GM23338 (cell line): ENCODE measurements around the gene CAPNS1. TPM values are rescaled to one million over a fixed set of nuclear protein-coding genes. Genes with fewer than 3 reads are reported as not detected.

ENCODE experiments used
- ATAC-seq: fragments of 200-7000 bp; cut with Tn5 transposase; 3 replicates; pipeline ENCODE4 v1.9.1; 2020
- DNase-seq: peaks from one replicate; pipeline ENCODE4 v3.0.0-alpha.2; 2015; ENCODE audit warnings: low spot score
- H2AFZ ChIP-seq: fragments of 200-600 bp; sonication (generic); 2 replicates; pipeline ENCODE4 v1.8.0; 2016; ENCODE audit warnings: antibody characterized with exemption, mild to moderate bottlenecking, moderate library complexity
- H3F3A ChIP-seq: fragments of 200-600 bp; sonication (generic); replicated peaks from 2 replicates; pipeline ENCODE4 v1.8.0; 2017; ENCODE audit warnings: antibody characterized with exemption, mixed run types, low read depth
- H3K27ac ChIP-seq: fragments of 200-600 bp; sonication (generic); 2 replicates; pipeline ENCODE4 v1.6.1; 2016; ENCODE audit warnings: low read depth
- H3K27me3 ChIP-seq: fragments of 200-600 bp; sonication (generic); 2 replicates; pipeline ENCODE4 v1.8.0; 2016; ENCODE audit warnings: mild to moderate bottlenecking, mixed run types, moderate library complexity; ENCODE audit not compliant: insufficient read depth
- H3K36me3 ChIP-seq: fragments of 200-600 bp; sonication (generic); 2 replicates; pipeline ENCODE4 v1.8.0; 2016; ENCODE audit warnings: mild to moderate bottlenecking; ENCODE audit not compliant: insufficient read depth
- H3K4me1 ChIP-seq: fragments of 200-600 bp; sonication (generic); 2 replicates; pipeline ENCODE4 v1.8.0; 2016; ENCODE audit warnings: mild to moderate bottlenecking, moderate library complexity; ENCODE audit not compliant: insufficient read depth
- H3K4me2 ChIP-seq: fragments of 200-600 bp; sonication (generic); 2 replicates; pipeline ENCODE4 v1.7.1; 2017; ENCODE audit warnings: mixed run types
- H3K4me3 ChIP-seq: fragments of 200-600 bp; sonication (generic); 2 replicates; pipeline ENCODE4 v1.6.1; 2016; ENCODE audit warnings: mixed run types
- H3K79me2 ChIP-seq: fragments of 200-600 bp; sonication (generic); replicated peaks from 2 replicates; pipeline ENCODE4 v1.8.0; 2017; ENCODE audit warnings: mild to moderate bottlenecking; ENCODE audit not compliant: insufficient read depth
- H3K9me2 ChIP-seq: fragments of 200-600 bp; sonication (generic); 2 replicates; pipeline ENCODE4 v1.8.0; 2017; ENCODE audit not compliant: insufficient read depth
- H4K20me1 ChIP-seq: fragments of 200-600 bp; sonication (generic); replicated peaks from 2 replicates; pipeline ENCODE4 v1.8.0; 2017; ENCODE audit warnings: mild to moderate bottlenecking; ENCODE audit not compliant: insufficient read depth
- H3K27ac Mint-ChIP-seq: 2 replicates; pipeline ENCODE4 v1.8.0; 2020; ENCODE audit warnings: inconsistent platforms, mild to moderate bottlenecking, moderate library complexity, mixed read lengths
- H3K27me3 Mint-ChIP-seq: 3 replicates; pipeline ENCODE4 v1.8.0; 2022; ENCODE audit warnings: low read depth, mild to moderate bottlenecking, moderate library complexity, mixed read lengths, inconsistent platforms; ENCODE audit not compliant: insufficient read depth, poor library complexity
- H3K36me3 Mint-ChIP-seq: 3 replicates; pipeline ENCODE4 v1.8.0; 2021; ENCODE audit warnings: low read depth, mild to moderate bottlenecking, inconsistent platforms, moderate library complexity, mixed read lengths
- H3K4me1 Mint-ChIP-seq: 3 replicates; pipeline ENCODE4 v1.8.0; 2020; ENCODE audit warnings: mild to moderate bottlenecking, inconsistent platforms, mixed read lengths
- H3K4me3 Mint-ChIP-seq: 3 replicates; pipeline ENCODE4 v1.8.0; 2021; ENCODE audit warnings: moderate library complexity, mild to moderate bottlenecking, inconsistent platforms, mixed read lengths
- H3K9me3 Mint-ChIP-seq: 3 replicates; pipeline ENCODE4 v1.8.0; 2020; ENCODE audit warnings: moderate library complexity, mild to moderate bottlenecking, inconsistent platforms, mixed read lengths
- CREB1 ChIP-seq: fragments of 250-450 bp; sonication (Bioruptor Pico); IDR thresholded peaks from 2 replicates; pipeline ENCODE4 v1.5.0; 2020; ENCODE audit warnings: low read depth, mild to moderate bottlenecking, moderate library complexity
- CTCF ChIP-seq, 2 experiments: fragments of 200-600 bp in 1 of 2; sonication (generic) in 1 of 2; conservative IDR thresholded peaks; 2 replicates each; pipeline versions ENCODE4 v1.5.1 to v1.6.1; 2016 to 2017; ENCODE audit warnings: antibody characterized with exemption in 2 of 2, low read depth in 2 of 2, mild to moderate bottlenecking in 2 of 2, moderate library complexity in 1 of 2
- ETS1 ChIP-seq: IDR thresholded peaks from 2 replicates; pipeline ENCODE4 v1.6.1; 2016; ENCODE audit warnings: antibody characterized with exemption
- EZH2 ChIP-seq: fragments of 200-600 bp; sonication (generic); IDR thresholded peaks from one replicate; pipeline ENCODE4 v1.8.0; 2017; ENCODE audit warnings: antibody characterized with exemption, mild to moderate bottlenecking, low read depth; ENCODE audit not compliant: unreplicated experiment
- EZH2phosphoT487 ChIP-seq: fragments of 200-600 bp; sonication (generic); IDR thresholded peaks from one replicate; pipeline ENCODE4 v1.8.1; 2018; ENCODE audit warnings: antibody characterized with exemption; ENCODE audit not compliant: unreplicated experiment
- JUNB ChIP-seq: IDR thresholded peaks from one replicate; pipeline ENCODE4 v1.6.1; 2016; ENCODE audit warnings: antibody characterized with exemption; ENCODE audit not compliant: unreplicated experiment
- NANOG ChIP-seq: IDR thresholded peaks from 2 replicates; pipeline ENCODE4 v1.6.1; 2016; ENCODE audit warnings: antibody characterized with exemption, borderline replicate concordance
- POLR2AphosphoS5 ChIP-seq: IDR thresholded peaks from 2 replicates; pipeline ENCODE4 v1.6.1; 2016; ENCODE audit warnings: antibody characterized with exemption, low read depth
- REST ChIP-seq: IDR thresholded peaks from one replicate; pipeline ENCODE4 v1.6.1; 2018; ENCODE audit warnings: antibody characterized with exemption; ENCODE audit not compliant: unreplicated experiment
- STAT1 ChIP-seq: IDR thresholded peaks from one replicate; pipeline ENCODE4 v1.6.1; 2016; ENCODE audit warnings: antibody characterized with exemption; ENCODE audit not compliant: unreplicated experiment
- ZNF114 ChIP-seq: fragments of 250-450 bp; sonication (Bioruptor Pico); IDR thresholded peaks from 2 replicates; pipeline ENCODE4 v1.5.0; 2020; ENCODE audit warnings: mild to moderate bottlenecking, moderate library complexity
- ZNF331 ChIP-seq: fragments of 250-450 bp; sonication (Bioruptor Pico); IDR thresholded peaks from 2 replicates; pipeline ENCODE4 v1.5.0; 2020; ENCODE audit warnings: low read depth, mild to moderate bottlenecking, moderate library complexity
- ZNF462 ChIP-seq: fragments of 250-450 bp; sonication (Bioruptor Pico); IDR thresholded peaks from 2 replicates; pipeline ENCODE4 v1.5.0; 2020; ENCODE audit warnings: mild to moderate bottlenecking, moderate library complexity
- polyA plus RNA-seq: library from polyadenylated mRNA; unstranded; fragments of >200 nt; fragmentation: Nextera tagmentation; extraction: Ambion mirVana; gene quantifications from 2 replicates; pipeline ENCODE4 v1.2.1, GENCODE V29; 2016
- total RNA-seq: library from RNA; depleted of rRNA; stranded (reverse); fragments of >200 nt; shearing (Covaris generic); gene quantifications from 2 replicates; pipeline ENCODE4 v1.2.3, GENCODE V29; 2014

The CAPNS1 gene
- total and polyA plus RNA-seq, 2 experiments from 2014 or later = 123 to 227 TPM

- no peak overlapping the region for H3K27ac Mint-ChIP-seq
- H3K4me2 ChIP-seq = no peak overlapping the region
- H3K27me3 Mint-ChIP-seq = peaks cover 9% of the 10 kb centered on the region
- H3K4me3 Mint-ChIP-seq = no peak overlapping the region
- no peak overlapping the region for H3K27ac ChIP-seq
- H3K27me3 ChIP-seq = no peaks in the 10 kb centered on the region
- peaks cover 11% of the 10 kb centered on the region; the same call in 1 of the 2 replicates for H3F3A ChIP-seq
- no peak for TF ChIP-seq EZH2
- no peak for TF ChIP-seq JUNB
- no peak for TF ChIP-seq ZNF114 (CRISPR knock-in tag)
- TF ChIP-seq CTCF (conservative IDR thresholded peaks at IDR 0.05; ENCODE audit: low read depth in 2 of 2) = no peak
- TF ChIP-seq REST = no peak
- no peak for TF ChIP-seq ZNF331 (CRISPR knock-in tag)
- no peak for TF ChIP-seq ETS1
- no peak for TF ChIP-seq POLR2AphosphoS5
- TF ChIP-seq CREB1 (CRISPR knock-in tag) = no peak
- no peak for TF ChIP-seq STAT1
- TF ChIP-seq NANOG = no peak
- no peak for TF ChIP-seq ZNF462
- no peak for TF ChIP-seq EZH2phosphoT487
- H3K36me3 ChIP-seq = no peaks in the 10 kb centered on the region
- no peaks in the 10 kb centered on the region for H3K4me1 ChIP-seq
- H4K20me1 ChIP-seq = no peaks in the 10 kb centered on the region
- 0 out of 3 replicates have a peak, but pooled peaks cover 3% of the 10 kb centered on the region for H3K4me1 Mint-ChIP-seq
- DNase-seq (no peak), ATAC-seq (no peak)
- H3K9me3 Mint-ChIP-seq = peaks cover 12% of the 10 kb centered on the region; the same call in 2 of the 3 replicates
- H3K36me3 Mint-ChIP-seq = no peaks in the 10 kb centered on the region; the same call in 2 of the 3 replicates
- no peak overlapping the region for H3K4me3 ChIP-seq
- H3K9me2 ChIP-seq = no peaks in the 10 kb centered on the region
- no peaks in the 10 kb centered on the region for H3K79me2 ChIP-seq
- H2AFZ ChIP-seq = no peak overlapping the region
These were observed 33.0 kb downstream of the CAPNS1 start for GRCh38 chr19:36172852-36173251.
